Endothelial cell of umbilical vein (primary cell): ENCODE data around the gene GPAT3. TPM values are rescaled to one million over a fixed set of nuclear protein-coding genes. Genes with fewer than 3 reads are reported as not detected.

ENCODE experiments used
- BruUV-seq: library from RNA; stranded (reverse); fragments of 400-500 nt; replicated peaks from 2 replicates; lab custom pipeline; 2021; lab: Mats Ljungman, UMichigan
- CTCF ChIA-PET: fragments of 300-600, 350-600 bp; sonication (Branson Sonifier 250); formaldehyde crosslinking; loops from one replicate; lab custom pipeline; 2021; ENCODE audit warnings: antibody characterized with exemption, inconsistent platforms; lab: Charles Lee
- POLR2A ChIA-PET: fragments of 300-600, 350-600 bp; sonication (Branson Sonifier 250); formaldehyde crosslinking; loops from one replicate; lab custom pipeline; 2021; ENCODE audit warnings: antibody characterized with exemption, inconsistent platforms; lab: Charles Lee
- DNase-seq: peaks from one replicate; pipeline ENCODE4 v3.0.0-alpha.2; 2011; ENCODE audit warnings: low read depth, low spot score
- FAIRE-seq: peaks from 2 replicates; lab custom pipeline; 2011; peaks lifted over from hg19 to GRCh38; lab: Jason Lieb, UNC
- H2AFZ ChIP-seq: 2 replicates; pipeline ENCODE4 v1.6.0; 2012; ENCODE audit warnings: low read depth, low read length, control low read depth, inconsistent platforms
- H3K27ac ChIP-seq: 2 replicates; pipeline ENCODE4 v1.5.1; 2011; ENCODE audit warnings: low read depth, mild to moderate bottlenecking, control low read depth, low read length, moderate library complexity; ENCODE audit not compliant: insufficient read depth
- H3K27me3 ChIP-seq, 2 experiments: 2 replicates each; pipeline versions ENCODE4 v1.6.0 to v1.6.1; 2011; ENCODE audit warnings: low read length in 2 of 2, mixed read lengths in 1 of 2; ENCODE audit not compliant: control insufficient read depth in 2 of 2, insufficient read depth in 2 of 2
- H3K36me3 ChIP-seq, 2 experiments: 2 replicates in 1 of 2; 3 replicates in 1 of 2; pipeline ENCODE4 v1.5.1; 2011; ENCODE audit warnings: low read length in 2 of 2, mild to moderate bottlenecking in 1 of 2, moderate library complexity in 1 of 2; ENCODE audit not compliant: control insufficient read depth in 2 of 2, insufficient read depth in 2 of 2; ENCODE audit errors: extremely low read depth in 1 of 2
- H3K4me1 ChIP-seq: 3 replicates; pipeline ENCODE4 v1.5.1; 2011; ENCODE audit warnings: mild to moderate bottlenecking, low read length; ENCODE audit not compliant: control insufficient read depth, insufficient read depth; ENCODE audit errors: extremely low read depth
- H3K4me2 ChIP-seq: 2 replicates; pipeline ENCODE4 v1.6.1; 2011; ENCODE audit warnings: low read length, control low read depth, mixed read lengths; ENCODE audit not compliant: insufficient read depth
- H3K4me3 ChIP-seq, 3 experiments: fragments of 200-600 bp in 1 of 3; sonication (generic), shearing (Covaris generic) in 1 of 3; replicated peaks in 1 of 3; 2 replicates each; pipeline ENCODE4 v1.5.1; 2011 to 2016; ENCODE audit warnings: control low read depth in 3 of 3, low read length in 3 of 3, mild to moderate bottlenecking in 2 of 3, inconsistent platforms in 1 of 3, low read depth in 1 of 3, moderate library complexity in 1 of 3; ENCODE audit not compliant: insufficient read depth in 1 of 3
- H3K79me2 ChIP-seq: 2 replicates; pipeline ENCODE4 v1.6.0; 2012; ENCODE audit warnings: low read length, inconsistent platforms; ENCODE audit not compliant: control insufficient read depth, insufficient read depth
- H3K9ac ChIP-seq: replicated peaks from 2 replicates; pipeline ENCODE3; 2011; ENCODE audit warnings: low read length, control low read depth; ENCODE audit not compliant: insufficient read depth; ENCODE audit errors: extremely low read depth
- H3K9me1 ChIP-seq: replicated peaks from 3 replicates; pipeline ENCODE4 v1.6.0; 2011; ENCODE audit warnings: mild to moderate bottlenecking, low read length; ENCODE audit not compliant: control insufficient read depth, insufficient read depth; ENCODE audit errors: extremely low read depth
- H3K9me3 ChIP-seq: replicated peaks from 2 replicates; pipeline ENCODE4 v1.5.1; 2012; ENCODE audit warnings: low read length, inconsistent platforms; ENCODE audit not compliant: control insufficient read depth, insufficient read depth
- H4K20me1 ChIP-seq: replicated peaks from 2 replicates; pipeline ENCODE3; 2011; ENCODE audit warnings: mild to moderate bottlenecking, low read length; ENCODE audit not compliant: control insufficient read depth, insufficient read depth; ENCODE audit errors: extremely low read depth
- EZH2 ChIP-seq: IDR thresholded peaks from 2 replicates; pipeline ENCODE4 v1.6.1; 2012; ENCODE audit warnings: borderline replicate concordance, low read depth, mild to moderate bottlenecking, moderate library complexity, low read length, inconsistent platforms; ENCODE audit not compliant: severe bottlenecking
- GATA2 ChIP-seq: IDR thresholded peaks from 2 replicates; pipeline ENCODE4 v1.7.0; 2011; ENCODE audit warnings: low read depth, mild to moderate bottlenecking, moderate library complexity, mixed read lengths, low read length; ENCODE audit not compliant: insufficient read length, insufficient read depth
- JUN ChIP-seq: IDR thresholded peaks from 2 replicates; pipeline ENCODE4 v1.6.1; 2011; ENCODE audit warnings: borderline replicate concordance, low read depth; ENCODE audit not compliant: insufficient read length, insufficient read depth
- MYC ChIP-seq: IDR thresholded peaks from one replicate; pipeline ENCODE4 v1.6.1; 2011; ENCODE audit warnings: mild to moderate bottlenecking, low read depth, low read length
- POLR2AphosphoS5 ChIP-seq: IDR thresholded peaks from 2 replicates; pipeline ENCODE4 v1.6.1; 2012; ENCODE audit warnings: low read depth, mild to moderate bottlenecking, control low read depth, low read length, moderate library complexity; ENCODE audit not compliant: insufficient read depth
- dilution Hi-C: fragments of 300-500 bp; cut with MboI; formaldehyde crosslinking; loops from one replicate; pipeline ENCODE4 v1.15.0; 2019; ENCODE audit warnings: low sequenced_read_pairs; ENCODE audit not compliant: extremely low pct_ligation_motif_present
- intact Hi-C: fragments of 100-400 bp; cut with micrococcal nuclease; formaldehyde crosslinking; loops from one replicate; pipeline ENCODE4 v1.10.0; 2022
- polyA plus RNA-seq, 4 experiments: library from polyadenylated mRNA; depleted of rRNA in 3 of 4; stranded (reverse) in 3 of 4; unstranded in 1 of 4; fragments of >200 nt; gene quantifications; 2 replicates each; pipeline versions ENCODE4 v1.2.1 to v1.2.3, GENCODE V29; 2011 to 2012; ENCODE audit warnings: missing spikeins in 1 of 4
- total RNA-seq: library from RNA; stranded (reverse); gene quantifications from 2 replicates; pipeline ENCODE4 v1.2.3, GENCODE V29; 2021
- TF ChIP-seq, protein P1 (sequence below): IDR thresholded peaks from 2 replicates; pipeline ENCODE4 v1.6.1; 2011; ENCODE audit not compliant: insufficient read depth, insufficient read length
- TF ChIP-seq, protein P2 (sequence below), 2 donors: IDR thresholded peaks; 1 replicate in 1 of 2; 2 replicates in 1 of 2; pipeline ENCODE4 v1.5.1; 2011; ENCODE audit warnings: low read length in 2 of 2, mild to moderate bottlenecking in 2 of 2, moderate library complexity in 2 of 2, control low read depth in 1 of 2, inconsistent platforms in 1 of 2, low read depth in 1 of 2; ENCODE audit not compliant: insufficient read depth in 1 of 2; ENCODE audit errors: extremely low read depth in 1 of 2

Gene GPAT3
- total and polyA plus RNA-seq, 2 donors (not counting 3 experiments of a cell fraction or from before 2014, with no cell fraction given), result 0.36 to 2.1 TPM

DNA sequence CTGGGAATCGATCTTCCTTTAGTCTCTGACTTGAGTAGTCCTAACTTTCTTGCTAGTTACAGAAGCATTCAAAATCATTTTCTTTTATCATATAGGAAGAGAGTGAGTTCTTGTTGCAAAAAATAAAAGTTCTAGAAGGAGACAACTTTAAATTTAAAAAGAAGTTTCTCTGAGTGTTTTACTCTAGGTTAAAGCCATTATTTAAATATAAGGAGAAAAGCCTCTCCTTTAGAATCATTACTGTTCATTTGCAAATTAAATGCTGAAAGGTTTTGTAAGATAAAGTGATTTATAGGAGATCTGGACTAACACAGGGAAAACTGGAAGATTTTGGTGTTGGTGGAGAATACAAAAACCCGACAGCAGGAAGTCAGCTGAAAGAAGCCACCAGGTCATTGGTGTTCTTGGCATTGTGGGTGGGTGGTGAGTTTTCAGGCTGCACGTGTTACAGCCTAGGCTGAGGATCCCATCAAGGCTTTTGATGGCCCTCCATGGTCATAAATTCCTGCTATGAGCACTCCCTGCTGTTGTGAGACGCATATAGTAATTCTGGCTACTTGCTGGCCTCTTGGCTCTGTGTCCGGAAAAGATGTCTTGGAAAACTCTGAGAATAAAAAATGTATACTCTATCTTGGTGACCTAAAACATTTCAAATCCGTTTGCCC, 81.6 kb downstream of the GPAT3 start:
- FAIRE-seq (no peak), DNase-seq (no peak)
- Histone ChIP-seq H3K4me2 (no peak overlapping the region), H4K20me1 (no peaks in the 10 kb centered on the region), H2AFZ (no peak overlapping the region), H3K27ac (no peak overlapping the region), H3K9me1 (no peaks in the 10 kb centered on the region), H3K9me3 (no peaks in the 10 kb centered on the region), H3K9ac (no peak overlapping the region), H3K36me3 (no peaks in the 10 kb centered on the region), H3K4me1 (peaks cover 22% of the 10 kb centered on the region), H3K4me3 (no peak overlapping the region), H3K79me2 (no peaks in the 10 kb centered on the region), H3K27me3 (no peaks in the 10 kb centered on the region)
- TF ChIP-seq POLR2AphosphoS5 (no peak), MYC (no peak), EZH2 (no peak), GATA2 (no peak), JUN (no peak)
- TF ChIP-seq, protein P1, sequence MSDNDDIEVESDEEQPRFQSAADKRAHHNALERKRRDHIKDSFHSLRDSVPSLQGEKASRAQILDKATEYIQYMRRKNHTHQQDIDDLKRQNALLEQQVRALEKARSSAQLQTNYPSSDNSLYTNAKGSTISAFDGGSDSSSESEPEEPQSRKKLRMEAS, result no peak
- TF ChIP-seq, protein P2, sequence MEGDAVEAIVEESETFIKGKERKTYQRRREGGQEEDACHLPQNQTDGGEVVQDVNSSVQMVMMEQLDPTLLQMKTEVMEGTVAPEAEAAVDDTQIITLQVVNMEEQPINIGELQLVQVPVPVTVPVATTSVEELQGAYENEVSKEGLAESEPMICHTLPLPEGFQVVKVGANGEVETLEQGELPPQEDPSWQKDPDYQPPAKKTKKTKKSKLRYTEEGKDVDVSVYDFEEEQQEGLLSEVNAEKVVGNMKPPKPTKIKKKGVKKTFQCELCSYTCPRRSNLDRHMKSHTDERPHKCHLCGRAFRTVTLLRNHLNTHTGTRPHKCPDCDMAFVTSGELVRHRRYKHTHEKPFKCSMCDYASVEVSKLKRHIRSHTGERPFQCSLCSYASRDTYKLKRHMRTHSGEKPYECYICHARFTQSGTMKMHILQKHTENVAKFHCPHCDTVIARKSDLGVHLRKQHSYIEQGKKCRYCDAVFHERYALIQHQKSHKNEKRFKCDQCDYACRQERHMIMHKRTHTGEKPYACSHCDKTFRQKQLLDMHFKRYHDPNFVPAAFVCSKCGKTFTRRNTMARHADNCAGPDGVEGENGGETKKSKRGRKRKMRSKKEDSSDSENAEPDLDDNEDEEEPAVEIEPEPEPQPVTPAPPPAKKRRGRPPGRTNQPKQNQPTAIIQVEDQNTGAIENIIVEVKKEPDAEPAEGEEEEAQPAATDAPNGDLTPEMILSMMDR (IDR thresholded peaks at IDR 0.05; ENCODE audit: extremely low read depth in 1 of 2, insufficient read depth in 1 of 2, low read depth in 1 of 2, low read length in 2 of 2), result no peak
- BruUV-seq, result no TSS peak
- ChIA-PET POLR2A (no interaction called here), CTCF (interaction anchor here (1.2 kb wide), 1 partner anchor 126 kb away, joined by 5 read pairs; no protein-coding TSS in a partner anchor)
- intact Hi-C loops, result no loop called here
- dilution Hi-C loops, result no loop called here
